Measurements from ENCODE around the gene FOXN3. TPM values are rescaled to one million over a fixed set of nuclear protein-coding genes. Genes with fewer than 3 reads are reported as not detected.

FOXN3 gene
- total and polyA plus RNA-seq, 2 experiments from 2014 or later: 98.9 to 167 TPM

DNA sequence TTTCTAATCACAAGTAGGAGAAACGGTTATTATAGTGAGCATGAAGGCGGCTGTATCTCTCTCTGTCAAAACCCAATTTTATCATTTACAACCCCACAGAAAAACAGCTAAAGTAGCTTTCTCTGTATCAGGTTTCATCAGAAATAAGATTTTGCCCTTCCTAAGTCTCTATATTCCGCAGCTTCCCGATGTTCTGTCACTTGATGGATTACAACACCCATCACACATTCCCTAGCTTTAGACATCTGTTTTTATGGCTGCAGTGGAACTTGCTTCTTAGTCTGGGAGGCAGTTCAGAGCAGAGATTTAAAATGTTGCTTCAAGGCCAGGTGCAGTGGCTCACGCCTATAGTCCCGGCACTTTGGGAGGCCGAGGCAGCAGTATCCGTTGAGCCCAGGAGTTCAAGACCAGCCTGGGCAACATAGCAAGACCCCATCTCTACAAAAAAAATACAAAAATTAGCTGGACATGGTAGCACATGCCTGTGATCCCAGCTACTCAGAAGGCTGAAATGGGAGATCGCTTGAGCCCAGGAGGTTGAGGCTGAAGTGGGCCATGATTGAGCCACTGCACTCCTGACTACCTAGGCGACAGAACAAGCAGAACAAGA is 27.6 kb upstream of the FOXN3 start:
- Histone ChIP-seq H3K9me2 (ENCODE audit: insufficient read depth) (no peaks in the 10 kb centered on the region), H3K36me3 (ENCODE audit: insufficient read depth) (no peaks in the 10 kb centered on the region), H3K27ac (ENCODE audit: low read depth) (peak overlapping the region; percentile 98), H3K4me3 (no peak overlapping the region), H3K4me1 (ENCODE audit: insufficient read depth) (peaks cover 34% of the 10 kb centered on the region), H3K27me3 (ENCODE audit: insufficient read depth) (no peaks in the 10 kb centered on the region), H3F3A (replicated peaks; ENCODE audit: low read depth) (peaks cover 21% of the 10 kb centered on the region), H2AFZ (no peak overlapping the region), H3K79me2 (replicated peaks; ENCODE audit: insufficient read depth) (peaks cover 50% of the 10 kb centered on the region), H3K4me2 (no peak overlapping the region), H4K20me1 (replicated peaks; ENCODE audit: insufficient read depth) (no peaks in the 10 kb centered on the region)
- no peaks in the 10 kb centered on the region for H3K9me3 Mint-ChIP-seq
- no peak overlapping the region for H3K4me3 Mint-ChIP-seq
- TF ChIP-seq JUNB (IDR thresholded peaks at IDR 0.05; ENCODE audit: unreplicated experiment) (no peak), EZH2phosphoT487 (IDR thresholded peaks at IDR 0.05; ENCODE audit: unreplicated experiment) (no peak), ETS1 (IDR thresholded peaks at IDR 0.05) (no peak), POLR2AphosphoS5 (IDR thresholded peaks at IDR 0.05; ENCODE audit: low read depth) (no peak), NANOG (IDR thresholded peaks at IDR 0.05; ENCODE audit: borderline replicate concordance) (no peak), ZNF331 (CRISPR knock-in tag; IDR thresholded peaks at IDR 0.05; ENCODE audit: low read depth) (no peak), CTCF (conservative IDR thresholded peaks at IDR 0.05; ENCODE audit: low read depth in 2 of 2) (no peak)
- TF ChIP-seq, protein P1, sequence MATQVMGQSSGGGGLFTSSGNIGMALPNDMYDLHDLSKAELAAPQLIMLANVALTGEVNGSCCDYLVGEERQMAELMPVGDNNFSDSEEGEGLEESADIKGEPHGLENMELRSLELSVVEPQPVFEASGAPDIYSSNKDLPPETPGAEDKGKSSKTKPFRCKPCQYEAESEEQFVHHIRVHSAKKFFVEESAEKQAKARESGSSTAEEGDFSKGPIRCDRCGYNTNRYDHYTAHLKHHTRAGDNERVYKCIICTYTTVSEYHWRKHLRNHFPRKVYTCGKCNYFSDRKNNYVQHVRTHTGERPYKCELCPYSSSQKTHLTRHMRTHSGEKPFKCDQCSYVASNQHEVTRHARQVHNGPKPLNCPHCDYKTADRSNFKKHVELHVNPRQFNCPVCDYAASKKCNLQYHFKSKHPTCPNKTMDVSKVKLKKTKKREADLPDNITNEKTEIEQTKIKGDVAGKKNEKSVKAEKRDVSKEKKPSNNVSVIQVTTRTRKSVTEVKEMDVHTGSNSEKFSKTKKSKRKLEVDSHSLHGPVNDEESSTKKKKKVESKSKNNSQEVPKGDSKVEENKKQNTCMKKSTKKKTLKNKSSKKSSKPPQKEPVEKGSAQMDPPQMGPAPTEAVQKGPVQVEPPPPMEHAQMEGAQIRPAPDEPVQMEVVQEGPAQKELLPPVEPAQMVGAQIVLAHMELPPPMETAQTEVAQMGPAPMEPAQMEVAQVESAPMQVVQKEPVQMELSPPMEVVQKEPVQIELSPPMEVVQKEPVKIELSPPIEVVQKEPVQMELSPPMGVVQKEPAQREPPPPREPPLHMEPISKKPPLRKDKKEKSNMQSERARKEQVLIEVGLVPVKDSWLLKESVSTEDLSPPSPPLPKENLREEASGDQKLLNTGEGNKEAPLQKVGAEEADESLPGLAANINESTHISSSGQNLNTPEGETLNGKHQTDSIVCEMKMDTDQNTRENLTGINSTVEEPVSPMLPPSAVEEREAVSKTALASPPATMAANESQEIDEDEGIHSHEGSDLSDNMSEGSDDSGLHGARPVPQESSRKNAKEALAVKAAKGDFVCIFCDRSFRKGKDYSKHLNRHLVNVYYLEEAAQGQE (IDR thresholded peaks at IDR 0.05; ENCODE audit: unreplicated experiment): no peak
- TF ChIP-seq, protein P2, sequence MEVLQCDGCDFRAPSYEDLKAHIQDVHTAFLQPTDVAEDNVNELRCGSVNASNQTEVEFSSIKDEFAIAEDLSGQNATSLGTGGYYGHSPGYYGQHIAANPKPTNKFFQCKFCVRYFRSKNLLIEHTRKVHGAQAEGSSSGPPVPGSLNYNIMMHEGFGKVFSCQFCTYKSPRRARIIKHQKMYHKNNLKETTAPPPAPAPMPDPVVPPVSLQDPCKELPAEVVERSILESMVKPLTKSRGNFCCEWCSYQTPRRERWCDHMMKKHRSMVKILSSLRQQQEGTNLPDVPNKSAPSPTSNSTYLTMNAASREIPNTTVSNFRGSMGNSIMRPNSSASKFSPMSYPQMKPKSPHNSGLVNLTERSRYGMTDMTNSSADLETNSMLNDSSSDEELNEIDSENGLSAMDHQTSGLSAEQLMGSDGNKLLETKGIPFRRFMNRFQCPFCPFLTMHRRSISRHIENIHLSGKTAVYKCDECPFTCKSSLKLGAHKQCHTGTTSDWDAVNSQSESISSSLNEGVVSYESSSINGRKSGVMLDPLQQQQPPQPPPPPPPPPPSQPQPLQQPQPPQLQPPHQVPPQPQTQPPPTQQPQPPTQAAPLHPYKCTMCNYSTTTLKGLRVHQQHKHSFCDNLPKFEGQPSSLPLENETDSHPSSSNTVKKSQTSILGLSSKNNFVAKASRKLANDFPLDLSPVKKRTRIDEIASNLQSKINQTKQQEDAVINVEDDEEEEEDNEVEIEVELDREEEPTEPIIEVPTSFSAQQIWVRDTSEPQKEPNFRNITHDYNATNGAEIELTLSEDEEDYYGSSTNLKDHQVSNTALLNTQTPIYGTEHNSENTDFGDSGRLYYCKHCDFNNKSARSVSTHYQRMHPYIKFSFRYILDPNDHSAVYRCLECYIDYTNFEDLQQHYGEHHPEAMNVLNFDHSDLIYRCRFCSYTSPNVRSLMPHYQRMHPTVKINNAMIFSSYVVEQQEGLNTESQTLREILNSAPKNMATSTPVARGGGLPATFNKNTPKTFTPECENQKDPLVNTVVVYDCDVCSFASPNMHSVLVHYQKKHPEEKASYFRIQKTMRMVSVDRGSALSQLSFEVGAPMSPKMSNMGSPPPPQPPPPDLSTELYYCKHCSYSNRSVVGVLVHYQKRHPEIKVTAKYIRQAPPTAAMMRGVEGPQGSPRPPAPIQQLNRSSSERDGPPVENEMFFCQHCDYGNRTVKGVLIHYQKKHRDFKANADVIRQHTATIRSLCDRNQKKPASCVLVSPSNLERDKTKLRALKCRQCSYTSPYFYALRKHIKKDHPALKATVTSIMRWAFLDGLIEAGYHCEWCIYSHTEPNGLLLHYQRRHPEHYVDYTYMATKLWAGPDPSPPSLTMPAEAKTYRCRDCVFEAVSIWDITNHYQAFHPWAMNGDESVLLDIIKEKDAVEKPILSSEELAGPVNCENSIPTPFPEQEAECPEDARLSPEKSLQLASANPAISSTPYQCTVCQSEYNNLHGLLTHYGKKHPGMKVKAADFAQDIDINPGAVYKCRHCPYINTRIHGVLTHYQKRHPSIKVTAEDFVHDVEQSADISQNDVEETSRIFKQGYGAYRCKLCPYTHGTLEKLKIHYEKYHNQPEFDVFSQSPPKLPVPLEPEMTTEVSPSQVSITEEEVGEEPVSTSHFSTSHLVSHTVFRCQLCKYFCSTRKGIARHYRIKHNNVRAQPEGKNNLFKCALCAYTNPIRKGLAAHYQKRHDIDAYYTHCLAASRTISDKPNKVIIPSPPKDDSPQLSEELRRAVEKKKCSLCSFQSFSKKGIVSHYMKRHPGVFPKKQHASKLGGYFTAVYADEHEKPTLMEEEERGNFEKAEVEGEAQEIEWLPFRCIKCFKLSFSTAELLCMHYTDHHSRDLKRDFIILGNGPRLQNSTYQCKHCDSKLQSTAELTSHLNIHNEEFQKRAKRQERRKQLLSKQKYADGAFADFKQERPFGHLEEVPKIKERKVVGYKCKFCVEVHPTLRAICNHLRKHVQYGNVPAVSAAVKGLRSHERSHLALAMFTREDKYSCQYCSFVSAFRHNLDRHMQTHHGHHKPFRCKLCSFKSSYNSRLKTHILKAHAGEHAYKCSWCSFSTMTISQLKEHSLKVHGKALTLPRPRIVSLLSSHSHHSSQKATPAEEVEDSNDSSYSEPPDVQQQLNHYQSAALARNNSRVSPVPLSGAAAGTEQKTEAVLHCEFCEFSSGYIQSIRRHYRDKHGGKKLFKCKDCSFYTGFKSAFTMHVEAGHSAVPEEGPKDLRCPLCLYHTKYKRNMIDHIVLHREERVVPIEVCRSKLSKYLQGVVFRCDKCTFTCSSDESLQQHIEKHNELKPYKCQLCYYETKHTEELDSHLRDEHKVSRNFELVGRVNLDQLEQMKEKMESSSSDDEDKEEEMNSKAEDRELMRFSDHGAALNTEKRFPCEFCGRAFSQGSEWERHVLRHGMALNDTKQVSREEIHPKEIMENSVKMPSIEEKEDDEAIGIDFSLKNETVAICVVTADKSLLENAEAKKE (CRISPR knock-in tag; IDR thresholded peaks at IDR 0.05): no peak
- DNase-seq (ENCODE audit: low spot score) (no peak), ATAC-seq (no peak)
- H3K27ac Mint-ChIP-seq: peak overlapping the region; percentile 74; the same call in 1 of the 2 replicates
- peaks cover 54% of the 10 kb centered on the region for H3K4me1 Mint-ChIP-seq
- peaks cover 28% of the 10 kb centered on the region for H3K27me3 Mint-ChIP-seq (ENCODE audit: insufficient read depth, low read depth, poor library complexity)
- peaks cover 16% of the 10 kb centered on the region for H3K36me3 Mint-ChIP-seq (ENCODE audit: low read depth)

Measured in GM23338 (cell line).